Suprapubic skin (tissue), 4 donors: Measurements from ENCODE around the gene PIWIL4.

Source experiments
- EP300 ChIP-seq: sonication (generic); formaldehyde crosslinking; IDR thresholded peaks from one replicate; pipeline ENCODE4 v1.6.1; 2017; ENCODE audit warnings: antibody characterized with exemption
- POLR2A ChIP-seq, 2 donors: fragments of 450-650 bp; IDR thresholded peaks; one replicate each; pipeline ENCODE4 v1.6.1; 2017; ENCODE audit warnings: antibody characterized with exemption in 2 of 2, mild to moderate bottlenecking in 2 of 2, moderate library complexity in 2 of 2
- POLR2AphosphoS5 ChIP-seq, 3 donors: sonication (generic); formaldehyde crosslinking; IDR thresholded peaks; one replicate each; pipeline ENCODE4 v1.6.1; 2017; ENCODE audit warnings: antibody characterized with exemption in 3 of 3
- TF ChIP-seq, protein P1 (sequence below), 2 donors: fragments of 200-600 bp in 1 of 2; fragments of 450-650 bp in 1 of 2; sonication (generic) in 1 of 2; IDR thresholded peaks; one replicate each; pipeline ENCODE4 v1.5.1; 2016 to 2019; ENCODE audit warnings: antibody characterized with exemption in 2 of 2, mild to moderate bottlenecking in 1 of 2, moderate library complexity in 1 of 2

DNA sequence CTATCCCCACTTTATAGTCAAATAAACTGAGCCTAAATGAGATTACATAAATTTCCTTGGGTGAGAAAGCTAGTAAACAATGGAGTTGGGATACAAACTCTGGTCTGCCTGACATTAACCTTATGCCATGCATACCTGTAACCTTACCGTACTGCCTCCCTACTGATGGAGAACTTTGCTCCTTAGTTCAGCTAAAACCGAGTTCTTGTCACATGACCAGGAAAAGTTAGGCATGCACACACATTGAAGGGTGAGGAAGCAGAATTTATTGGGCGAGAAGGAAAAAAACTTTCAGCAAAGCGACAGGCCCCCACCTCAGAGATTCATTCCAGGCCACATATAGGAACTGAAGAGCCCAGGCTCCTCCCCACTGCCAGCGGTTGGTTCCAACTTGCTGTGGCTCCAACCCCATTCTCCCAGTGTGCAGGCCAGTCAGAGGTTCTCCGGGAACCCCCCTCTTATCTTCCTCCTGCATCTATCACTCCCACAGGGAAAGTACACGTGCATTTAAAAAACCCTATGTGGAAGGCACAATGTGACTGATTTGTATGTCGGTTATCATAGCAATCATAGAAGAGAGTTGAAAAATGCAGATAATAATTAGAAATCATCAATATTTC is 3.2 kb upstream of the PIWIL4 start:
- TF ChIP-seq POLR2A (IDR thresholded peaks at IDR 0.05): no peak
- TF ChIP-seq, protein P1, sequence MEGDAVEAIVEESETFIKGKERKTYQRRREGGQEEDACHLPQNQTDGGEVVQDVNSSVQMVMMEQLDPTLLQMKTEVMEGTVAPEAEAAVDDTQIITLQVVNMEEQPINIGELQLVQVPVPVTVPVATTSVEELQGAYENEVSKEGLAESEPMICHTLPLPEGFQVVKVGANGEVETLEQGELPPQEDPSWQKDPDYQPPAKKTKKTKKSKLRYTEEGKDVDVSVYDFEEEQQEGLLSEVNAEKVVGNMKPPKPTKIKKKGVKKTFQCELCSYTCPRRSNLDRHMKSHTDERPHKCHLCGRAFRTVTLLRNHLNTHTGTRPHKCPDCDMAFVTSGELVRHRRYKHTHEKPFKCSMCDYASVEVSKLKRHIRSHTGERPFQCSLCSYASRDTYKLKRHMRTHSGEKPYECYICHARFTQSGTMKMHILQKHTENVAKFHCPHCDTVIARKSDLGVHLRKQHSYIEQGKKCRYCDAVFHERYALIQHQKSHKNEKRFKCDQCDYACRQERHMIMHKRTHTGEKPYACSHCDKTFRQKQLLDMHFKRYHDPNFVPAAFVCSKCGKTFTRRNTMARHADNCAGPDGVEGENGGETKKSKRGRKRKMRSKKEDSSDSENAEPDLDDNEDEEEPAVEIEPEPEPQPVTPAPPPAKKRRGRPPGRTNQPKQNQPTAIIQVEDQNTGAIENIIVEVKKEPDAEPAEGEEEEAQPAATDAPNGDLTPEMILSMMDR (IDR thresholded peaks at IDR 0.05): no peak
- no peak for TF ChIP-seq POLR2AphosphoS5 (IDR thresholded peaks at IDR 0.05)
- no peak for TF ChIP-seq EP300
